ENCODE data around the gene IGFALS.
"Not testable (repeated sequence)": the region's sequence is repeated elsewhere in the genome, so short reads cannot be mapped to it uniquely, and the experiment has no call there.

Gene IGFALS

DNA sequence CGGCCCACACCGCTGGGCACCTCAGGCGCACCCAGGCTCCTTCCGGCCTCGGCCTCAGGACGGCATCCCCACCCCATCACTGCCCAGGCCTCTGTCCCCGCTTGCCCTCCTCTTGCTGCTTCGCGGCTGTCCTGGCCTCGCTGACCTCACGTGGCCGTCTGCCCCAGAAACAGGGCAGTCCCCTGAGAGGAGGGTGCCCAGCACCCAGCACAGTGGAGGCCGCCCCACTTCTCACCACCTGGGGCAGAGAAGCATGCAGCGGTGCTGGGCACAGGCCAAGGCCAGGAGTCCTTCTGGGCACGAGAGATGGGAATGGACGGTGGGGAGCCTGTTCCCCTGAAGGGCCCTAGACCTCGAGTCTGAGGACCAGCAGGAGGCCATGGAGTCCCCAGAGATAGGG, 24.2 kb upstream of the IGFALS start:
- no peak for DNase-seq

DNA sequence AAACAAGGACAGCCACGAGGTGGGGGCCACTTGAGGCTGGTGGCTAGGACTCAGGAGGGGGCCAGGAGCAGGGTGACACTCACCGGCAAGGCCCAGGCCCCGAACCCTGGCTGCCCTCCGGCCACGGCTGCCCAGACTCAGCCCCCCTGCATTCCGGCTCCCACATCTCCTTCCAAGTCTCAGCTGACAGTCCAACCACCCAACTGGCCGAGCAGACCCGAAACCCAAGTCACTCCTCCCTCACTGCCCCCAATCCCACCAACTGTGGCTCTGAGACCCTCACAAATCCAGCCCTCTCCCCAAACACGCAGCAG, 23.7 kb upstream of the IGFALS start:
- DNase-seq, result no peak

DNA sequence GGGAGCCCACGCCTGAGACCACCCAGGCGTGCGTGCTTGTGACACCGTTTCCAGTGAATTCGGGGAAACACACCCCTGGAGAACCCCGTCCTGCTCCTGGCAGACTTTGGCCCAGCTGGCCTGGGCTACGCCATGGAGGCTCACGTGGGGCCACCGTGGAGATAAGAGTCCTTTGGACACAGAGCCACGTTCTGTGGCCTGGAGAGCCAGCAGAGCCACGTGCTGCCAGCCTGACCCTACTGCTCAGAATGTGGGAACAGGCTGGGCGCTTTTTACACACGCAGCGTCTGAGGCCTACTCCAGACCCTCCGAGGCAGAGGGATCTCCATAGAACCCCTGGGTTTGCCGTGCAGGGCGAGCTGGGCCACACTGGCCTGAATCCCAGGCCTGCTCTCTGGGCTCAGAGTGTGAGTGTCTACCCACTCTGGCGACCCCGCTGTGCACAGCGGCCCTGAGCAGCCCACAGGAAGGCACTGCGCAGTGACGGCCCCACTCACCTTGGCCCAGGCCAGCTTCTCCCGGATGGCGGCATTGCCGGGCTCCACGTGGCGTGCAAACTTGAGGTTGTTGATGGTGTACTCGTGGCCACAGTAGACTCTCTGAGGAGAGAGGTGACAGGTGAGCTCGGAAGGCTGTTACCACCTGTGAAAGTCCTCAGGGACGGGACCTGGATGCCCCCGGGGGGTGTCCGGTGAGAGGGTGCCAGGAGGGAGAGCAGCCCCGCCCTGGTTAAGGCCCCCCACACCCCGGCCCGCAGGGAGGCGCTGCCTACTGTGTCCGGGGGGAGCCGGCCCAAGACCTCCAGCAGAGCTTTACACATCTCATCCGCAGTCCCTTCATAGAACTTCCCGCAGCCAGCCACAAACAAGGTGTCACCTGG, 23.1 kb upstream of the IGFALS start:
- no peak for DNase-seq

DNA sequence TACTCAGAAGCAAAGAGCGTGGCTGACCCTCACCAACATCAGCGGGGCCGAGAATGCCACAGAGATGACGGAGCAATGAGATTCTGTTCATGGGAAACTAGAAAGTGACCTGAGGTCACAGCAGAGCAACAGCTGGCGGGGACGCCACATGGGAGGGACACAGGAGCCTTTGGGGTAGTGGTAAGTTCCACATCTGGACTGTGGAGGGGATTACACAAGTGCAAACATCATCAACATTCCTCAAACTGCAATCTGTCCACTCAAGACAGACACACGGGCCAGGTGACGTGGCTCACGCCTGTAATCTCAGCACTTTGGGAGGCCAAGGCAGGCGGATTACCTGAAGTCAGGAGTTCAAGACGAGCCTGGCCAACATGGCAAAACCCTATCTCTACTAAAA, 22.0 kb upstream of the IGFALS start:
- no peak for DNase-seq

DNA sequence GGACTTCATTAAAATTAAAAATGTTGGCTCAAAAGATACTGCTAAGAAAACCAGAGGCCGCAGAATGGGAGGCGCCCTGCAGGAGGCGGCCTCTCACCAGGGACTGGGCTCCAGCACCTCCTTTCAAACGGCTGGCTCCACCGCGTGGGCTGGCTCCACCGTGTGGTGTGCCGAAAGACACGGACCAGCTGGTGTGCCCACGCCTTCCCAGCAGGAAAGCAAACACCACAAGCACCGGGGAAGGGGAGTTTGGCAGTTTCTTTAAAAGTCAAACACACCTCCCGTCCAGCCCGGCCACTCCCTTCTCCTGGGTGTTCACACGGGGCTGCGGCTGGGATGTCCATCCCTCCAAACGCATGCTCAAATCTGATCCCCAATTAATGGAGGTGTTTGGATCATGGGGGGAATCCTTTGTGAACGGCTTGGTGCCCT, 19.2 kb upstream of the IGFALS start:
- peak; percentile 44 for DNase-seq

DNA sequence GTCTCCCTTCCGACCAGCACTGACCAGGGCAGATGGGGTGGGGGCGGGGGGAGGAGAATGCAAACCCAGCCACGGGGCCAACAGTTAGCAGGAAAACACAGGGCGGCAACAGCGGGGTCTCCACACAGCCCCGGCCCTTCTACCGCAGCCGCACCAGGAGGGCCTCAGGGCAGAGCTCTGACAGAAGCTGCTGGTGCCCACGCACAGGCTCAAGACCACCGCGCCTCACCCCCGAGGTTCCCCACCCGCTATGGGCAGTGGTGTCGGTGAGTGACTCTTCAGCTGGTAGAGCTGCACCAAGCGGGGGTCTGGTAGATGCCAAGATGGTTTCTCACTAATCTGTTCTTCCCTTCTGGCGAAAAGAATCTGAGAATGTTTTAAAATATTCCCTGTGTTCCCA, 17.0 kb upstream of the IGFALS start:
- no peak for DNase-seq

DNA sequence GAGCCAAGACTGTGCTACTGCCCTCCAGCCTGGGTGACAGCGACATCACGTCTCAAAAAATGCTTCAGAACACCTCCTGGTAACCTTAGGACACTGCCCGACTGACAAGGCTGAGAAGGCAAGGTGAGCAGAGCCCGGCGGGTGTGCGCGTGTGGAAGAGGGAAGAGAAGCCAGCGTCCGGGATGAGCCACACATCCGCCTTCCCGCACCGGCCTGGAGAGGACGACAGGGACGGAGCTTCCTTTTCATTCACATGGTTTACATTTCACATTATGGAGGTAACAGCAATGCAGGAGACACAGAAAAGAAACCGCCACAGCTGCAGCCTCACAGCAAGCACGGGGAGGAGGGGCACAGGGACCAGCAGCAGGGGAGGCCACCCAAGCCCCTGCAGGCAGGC, 16.6 kb upstream of the IGFALS start:
- DNase-seq, result no peak

DNA sequence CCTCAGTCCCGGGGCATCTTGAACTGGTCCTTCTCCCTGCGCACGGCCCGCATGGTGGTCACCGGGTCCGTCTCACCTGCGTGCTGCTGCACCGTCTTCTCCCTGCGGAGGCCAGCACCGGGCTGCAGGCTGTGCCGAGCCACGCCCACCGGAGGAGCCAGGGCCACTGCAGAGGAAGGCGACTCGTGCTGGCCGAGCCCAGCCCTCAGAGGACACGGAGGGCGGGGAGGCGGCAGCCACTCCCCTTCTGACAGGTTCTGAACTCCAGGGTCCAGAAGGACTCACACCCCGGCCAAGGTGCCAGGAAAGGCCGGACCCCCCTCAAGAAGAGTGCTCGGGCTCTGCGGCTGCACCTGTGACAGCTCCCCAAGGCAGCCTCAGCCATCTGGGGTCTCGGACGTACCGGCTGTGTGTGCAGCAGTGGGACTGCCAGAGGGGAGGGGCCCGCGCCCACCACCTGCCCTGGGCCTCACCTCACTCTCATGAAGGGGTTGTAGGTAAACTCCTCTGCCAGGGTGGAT, 15.8 kb upstream of the IGFALS start:
- DNase-seq, result no peak

DNA sequence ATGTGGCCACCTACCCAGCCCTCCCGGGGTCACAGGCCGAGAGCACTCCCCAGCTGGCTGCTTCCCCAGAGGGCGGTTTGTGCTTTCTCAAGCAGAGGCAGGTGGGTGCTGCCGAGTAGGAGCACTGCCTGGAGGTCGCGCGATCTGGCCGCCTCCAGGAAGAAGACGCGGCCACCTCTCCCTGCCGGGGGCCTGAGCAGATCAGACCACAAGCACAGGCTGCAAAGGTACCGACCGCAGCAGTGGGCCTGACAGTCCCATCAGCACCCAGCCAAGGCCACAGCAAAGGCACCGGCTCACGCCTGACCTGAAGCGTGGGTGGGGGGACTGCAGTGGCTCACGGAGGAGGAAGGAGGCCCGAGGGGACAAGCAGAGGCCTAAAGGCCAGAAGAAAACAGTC, 15.2 kb upstream of the IGFALS start:
- no peak for DNase-seq

DNA sequence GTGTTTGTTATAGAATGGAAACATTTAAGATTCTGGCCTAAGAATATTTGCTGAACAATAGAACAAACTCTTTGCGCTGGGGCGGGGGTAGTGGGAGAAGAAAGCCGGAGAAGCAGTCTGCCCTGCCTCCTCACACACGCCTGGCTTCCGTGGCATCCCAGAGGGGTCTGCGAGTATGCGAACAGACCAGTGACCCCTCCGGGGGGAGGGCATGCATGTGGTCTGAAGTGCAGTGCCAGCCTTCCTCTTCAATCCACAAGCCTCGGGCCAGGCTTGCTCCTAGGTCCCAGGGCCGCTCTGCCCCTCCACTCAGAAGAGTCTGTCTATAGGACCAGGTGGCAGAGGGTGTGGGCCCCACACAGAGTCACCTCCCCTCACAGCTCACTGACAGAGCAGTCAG, 14.1 kb upstream of the IGFALS start:
- DNase-seq, result no peak

DNA sequence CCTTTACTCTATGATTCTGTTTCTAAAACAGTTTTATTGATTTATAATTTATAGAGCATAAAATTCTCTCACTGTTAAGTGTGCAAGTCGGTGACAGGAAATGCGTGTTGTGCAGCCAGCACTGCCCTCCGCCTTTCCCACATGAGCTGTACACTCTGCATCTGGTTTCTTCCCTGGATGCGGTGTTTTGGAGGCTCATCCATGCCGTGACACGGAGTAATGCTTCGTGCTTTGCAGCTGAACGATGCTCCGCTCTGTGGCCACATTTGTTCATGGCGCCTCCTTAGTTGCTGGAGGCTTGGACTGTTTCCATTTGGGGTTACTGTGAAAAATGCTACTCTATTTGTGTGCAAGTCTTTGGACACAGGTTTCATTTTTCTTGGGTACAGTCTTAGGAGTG, 7.2 kb upstream of the IGFALS start:
- DNase-seq, result no peak

DNA sequence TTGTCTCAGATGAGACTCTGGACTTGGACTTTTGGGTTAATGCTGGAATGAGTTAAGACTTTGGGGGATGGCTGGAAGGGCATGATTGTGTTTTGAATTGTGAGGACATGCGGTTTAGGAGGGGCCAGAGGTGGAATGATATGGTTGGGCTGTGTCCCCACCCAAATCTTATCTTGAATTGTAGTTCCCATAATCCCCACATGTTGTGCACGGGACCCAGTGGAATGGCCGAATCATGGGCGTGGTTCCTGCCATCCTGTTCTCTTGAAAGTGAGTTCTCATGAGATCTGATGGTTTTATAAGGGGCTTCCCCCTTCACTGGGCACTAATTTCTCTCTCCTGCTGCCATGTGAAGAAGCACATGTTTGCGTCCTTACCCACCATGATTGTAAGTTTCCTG, 5.8 kb upstream of the IGFALS start:
- not testable (repeated sequence) for DNase-seq

DNA sequence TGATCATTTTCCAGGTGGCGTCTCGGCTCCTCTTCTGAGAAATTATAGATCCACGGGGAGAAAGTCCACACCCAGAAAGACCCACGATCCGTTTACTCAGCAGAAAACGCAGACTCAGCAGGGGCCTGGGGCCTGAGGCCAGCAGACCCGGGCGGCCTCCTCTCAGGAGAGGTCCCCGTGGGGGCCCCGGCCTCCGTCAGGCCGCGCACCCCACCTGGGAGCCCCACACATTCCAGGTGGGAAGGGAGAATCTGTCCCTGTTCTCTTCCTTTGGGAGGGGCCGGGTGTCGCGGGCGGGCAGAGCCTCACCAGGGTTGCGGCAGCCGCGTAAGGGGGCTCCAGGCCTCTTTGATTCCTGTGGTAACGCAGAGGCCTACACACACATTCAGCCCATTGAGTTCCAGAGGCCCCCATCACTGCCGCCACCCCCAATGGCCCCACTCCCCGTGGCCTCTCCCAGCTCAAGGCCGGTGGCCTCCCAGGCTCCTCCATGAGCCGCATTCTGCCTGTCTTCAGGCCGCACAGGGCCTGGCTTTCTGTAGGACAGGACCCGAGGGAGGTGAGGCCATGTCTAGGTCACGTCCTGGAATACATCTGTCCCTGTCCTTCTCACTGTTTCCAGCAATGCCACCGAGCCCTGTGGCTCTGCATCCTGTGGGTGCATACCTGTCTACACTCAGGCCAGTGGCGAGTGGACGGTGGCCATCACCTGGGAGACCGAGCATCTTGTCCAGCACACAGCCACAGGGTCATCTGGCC, 1.6 kb upstream of the IGFALS start:
- no peak for DNase-seq

DNA sequence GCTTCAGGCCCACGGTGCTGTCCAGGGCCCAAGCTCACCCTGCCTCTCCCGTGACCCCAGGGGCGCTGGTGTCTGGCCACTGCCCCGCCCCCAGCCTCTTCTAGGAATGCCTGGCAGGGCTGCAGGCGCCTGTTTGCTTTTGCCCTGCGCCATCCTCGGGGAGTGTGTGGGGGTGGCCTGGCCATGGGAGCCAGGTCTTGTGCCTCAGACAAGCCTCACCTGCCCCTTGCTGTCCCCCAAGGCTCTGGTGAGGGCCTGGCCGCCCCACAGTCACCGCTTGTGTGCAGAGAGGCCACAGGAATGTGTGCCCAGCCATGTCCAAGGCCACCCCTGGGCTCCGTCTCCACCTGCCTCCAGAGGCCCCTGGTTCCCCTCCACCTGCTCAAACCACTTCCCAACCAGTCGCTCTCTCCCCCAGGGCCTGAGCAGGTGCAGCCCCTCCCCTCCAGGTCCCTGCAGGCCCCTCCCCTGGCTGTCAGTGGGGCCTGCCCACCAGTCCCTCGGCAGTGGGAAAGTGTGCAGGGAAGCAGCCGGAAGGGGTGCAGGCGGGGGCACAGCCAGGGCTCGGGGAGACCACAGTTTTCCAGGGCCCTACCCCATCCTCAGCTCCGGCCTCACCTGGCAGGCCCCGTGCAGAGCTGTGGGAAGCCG, 841 bp upstream of the IGFALS start:
- no peak for DNase-seq

DNA sequence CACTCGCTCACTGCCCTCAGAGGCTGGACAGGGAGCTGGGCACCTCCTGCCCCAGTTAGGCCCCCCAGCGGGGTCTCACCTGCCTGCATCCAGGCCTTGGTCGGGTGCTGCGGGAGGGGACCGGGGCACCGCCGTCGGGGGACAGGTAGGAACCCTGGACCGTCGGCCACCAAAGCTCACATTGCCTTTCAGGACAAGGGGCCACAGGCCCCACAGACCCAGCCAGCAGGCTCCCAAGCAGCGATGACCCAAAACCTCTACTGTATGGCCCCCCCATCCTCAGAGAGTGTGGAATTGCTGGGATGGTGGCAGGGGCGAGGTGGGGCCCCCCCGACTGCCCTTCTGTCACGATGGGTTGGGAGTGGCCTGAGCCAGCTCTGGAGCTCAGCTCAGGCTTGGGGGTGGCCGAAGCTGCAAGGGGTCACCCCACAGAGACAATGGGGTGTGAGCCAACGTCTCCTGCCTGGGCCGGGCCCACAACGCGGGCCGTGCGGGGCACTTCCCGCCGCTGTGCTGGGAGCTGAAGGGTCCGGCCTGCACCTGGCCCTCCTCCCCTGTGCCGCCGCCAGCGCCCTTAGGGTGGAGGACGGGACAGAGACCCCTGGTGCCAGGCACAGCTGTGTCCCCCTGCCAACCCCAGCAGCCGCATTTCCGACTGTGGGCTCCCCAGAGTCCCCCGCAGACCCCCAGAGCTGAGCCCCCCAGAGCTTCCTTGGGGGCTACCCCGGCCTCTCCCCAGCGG, 498 bp downstream of the IGFALS start:
- DNase-seq, result no peak

DNA sequence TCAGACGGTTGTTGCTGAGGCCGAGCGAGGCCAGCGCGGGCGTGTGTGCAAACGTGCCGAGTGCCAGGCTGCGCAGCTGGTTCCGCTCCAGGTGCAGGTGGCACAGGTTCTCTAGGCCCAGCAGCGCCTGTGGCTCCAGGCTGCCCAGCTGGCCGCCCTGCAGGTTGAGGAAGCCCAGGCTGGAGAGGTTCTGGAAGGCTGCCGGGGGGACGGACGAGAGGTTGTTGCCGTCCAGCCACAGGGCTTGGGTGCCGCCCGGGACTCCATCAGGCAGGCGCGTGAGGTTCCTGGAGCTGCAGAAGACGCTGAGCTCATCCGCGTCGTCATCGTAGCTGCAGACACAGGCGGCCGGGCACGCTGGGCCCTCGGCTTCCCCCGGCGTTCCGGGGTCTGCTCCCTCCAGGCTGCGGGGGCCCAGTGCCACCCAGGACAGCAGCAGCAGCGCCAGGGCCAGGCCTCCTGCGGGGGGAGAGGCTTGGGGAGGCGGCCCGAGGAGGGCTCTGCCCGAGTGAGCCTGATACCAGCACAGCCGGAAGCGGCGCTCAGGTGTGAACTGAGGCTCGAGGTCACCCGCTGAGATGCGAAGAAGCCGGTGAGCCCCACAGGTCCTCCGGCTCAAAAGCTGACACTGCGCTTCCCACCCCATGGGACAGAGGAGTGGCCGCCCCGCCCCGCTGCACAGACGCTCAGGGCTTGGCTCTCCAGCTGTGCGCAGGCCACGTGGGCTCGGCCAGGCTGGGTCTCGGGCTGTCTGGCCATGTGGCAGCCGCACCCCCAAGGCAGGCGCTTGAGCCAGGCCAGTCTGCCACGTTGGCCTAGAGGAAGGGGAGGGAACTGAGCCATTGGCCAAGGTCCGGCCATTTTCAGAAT, 1.3 kb downstream of the IGFALS start:
- no peak for DNase-seq

DNA sequence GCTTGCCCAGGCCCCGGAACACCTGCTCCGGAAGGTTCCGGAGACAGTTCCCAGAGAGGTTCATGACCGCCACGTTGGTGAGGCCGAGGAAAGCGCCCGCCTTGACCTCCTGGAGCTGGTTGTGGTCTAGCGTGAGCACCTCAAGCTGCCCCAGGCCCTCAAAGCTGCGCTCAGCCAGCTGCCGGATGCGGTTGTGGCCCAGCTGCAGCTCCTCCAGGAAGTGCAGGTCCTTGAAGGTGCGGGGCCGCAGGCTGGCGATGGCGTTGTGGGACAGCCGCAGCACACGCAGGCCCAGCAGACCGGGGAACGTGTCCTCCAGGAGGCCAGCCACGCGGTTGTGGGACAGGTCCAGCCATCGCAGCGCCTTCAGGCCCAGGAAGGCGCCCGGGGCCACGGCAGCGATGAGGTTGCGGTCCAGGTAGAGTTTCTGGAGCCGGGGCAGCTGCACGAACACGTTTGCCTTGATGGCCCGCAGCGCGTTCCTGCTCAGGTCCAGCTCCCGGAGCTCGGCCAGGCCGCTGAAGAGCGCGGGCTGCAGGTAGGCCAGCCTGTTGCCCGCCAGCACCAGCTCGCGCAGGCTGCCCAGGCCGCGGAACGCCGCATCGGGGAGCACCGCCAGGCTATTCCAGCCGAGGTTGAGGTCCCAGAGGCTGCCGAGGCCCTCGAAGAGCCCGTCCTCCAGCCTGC, 2.1 kb downstream of the IGFALS start:
- no peak for DNase-seq

DNA sequence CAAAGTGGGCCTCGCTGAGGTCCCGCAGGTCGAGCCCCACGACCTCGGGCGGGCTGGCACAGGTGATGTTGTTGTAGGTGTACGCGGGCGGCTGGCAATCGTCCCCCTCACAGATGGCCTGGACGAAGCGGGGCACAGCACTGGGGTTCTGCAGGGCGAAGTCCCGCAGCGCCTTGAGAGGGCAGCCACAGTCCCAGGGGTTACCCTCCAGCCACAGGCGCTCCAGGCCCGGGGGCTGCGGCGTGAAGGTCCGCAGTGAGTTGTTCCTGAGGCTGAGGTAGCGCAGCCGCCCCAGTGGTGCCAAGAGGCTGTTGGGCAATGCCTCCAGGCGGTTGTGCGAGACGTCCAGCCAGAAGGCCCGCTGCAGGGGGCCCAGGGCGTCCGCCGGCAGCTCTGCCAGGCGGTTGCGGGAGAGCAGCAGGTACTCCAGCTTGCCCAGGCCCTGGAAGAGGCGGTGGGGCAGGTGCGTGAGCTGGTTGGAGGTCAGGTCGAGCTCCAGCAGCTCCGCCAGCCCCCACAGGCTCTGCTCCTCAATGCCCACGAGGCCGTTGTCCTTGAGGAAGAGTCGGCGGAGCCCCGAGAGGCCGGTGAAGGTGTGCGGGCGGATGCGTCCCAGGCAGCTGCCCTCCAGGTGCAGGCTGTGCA, 2.8 kb downstream of the IGFALS start:
- DNase-seq, result no peak

DNA sequence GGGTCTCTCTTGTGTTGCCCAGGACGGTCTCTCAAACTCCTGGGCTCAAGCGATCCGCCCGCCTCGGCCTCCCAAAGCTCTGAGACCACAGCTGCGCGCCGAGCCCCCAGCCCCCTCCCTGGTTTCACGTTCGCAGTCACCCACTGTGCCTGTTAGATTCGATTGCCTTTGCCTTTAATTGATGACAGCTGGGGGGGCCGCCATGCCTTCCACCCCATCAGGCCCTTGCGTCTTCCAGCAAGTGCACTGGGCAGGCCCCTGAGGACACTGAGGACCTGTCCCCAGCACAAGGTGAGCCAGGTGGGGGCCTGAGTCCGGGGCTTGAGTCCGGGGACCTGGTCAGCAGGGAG, 3.3 kb downstream of the IGFALS start:
- no peak for DNase-seq

DNA sequence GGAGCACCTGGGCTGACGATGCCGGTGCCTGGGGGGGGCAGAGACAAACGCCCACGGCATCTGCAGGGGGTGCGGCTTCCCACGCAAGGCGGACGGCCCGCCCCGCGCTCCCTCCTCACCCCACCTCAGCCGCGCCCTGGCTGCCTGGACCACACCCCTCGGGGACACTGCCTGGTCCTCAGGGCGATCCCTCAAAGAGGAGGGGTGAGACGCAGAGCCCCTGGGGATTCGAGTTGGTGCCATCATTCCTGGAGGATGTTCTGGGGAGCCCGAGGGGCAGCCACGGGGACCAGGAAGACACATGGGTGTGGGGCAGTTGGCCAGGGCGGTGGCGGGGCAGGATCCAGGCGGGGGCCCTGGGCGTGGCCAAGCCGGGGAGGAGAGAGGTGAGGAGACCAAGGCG, 3.9 kb downstream of the IGFALS start:
- no peak for DNase-seq

DNA sequence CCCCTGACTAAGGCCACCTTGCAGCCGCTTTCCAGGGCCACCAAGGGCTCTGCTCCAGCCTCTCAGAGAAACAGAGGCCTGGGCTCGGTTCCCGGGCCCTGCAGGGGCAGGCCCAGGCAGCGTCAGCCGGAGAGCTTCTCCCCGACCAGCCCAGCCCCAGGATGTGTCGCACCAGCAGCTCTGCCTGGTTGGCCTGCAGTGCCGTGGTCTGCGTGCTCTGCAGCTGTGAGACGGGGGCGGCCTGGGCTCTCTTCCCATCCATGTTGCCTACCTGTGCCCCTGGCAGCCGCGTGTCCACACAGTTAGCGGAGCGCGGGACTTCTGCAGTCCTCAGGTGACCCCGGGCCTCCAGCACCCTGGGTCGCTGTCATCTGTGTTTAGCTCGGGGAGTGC, 4.8 kb downstream of the IGFALS start:
- DNase-seq, result no peak
